HG03442 (cell line): Measurements from ENCODE around the gene APLN.

Experiments used
- ATAC-seq: cut with Tn5 transposase; IDR thresholded peaks from one replicate; pipeline ENCODE4 v1.9.1; 2021; ENCODE audit warnings: mild to moderate bottlenecking, moderate library complexity; ENCODE audit not compliant: unreplicated experiment

APLN gene

GRCh38 chrX:129642641-129643040, 12.1 kb downstream of the APLN start:
- no peak for ATAC-seq

DNA sequence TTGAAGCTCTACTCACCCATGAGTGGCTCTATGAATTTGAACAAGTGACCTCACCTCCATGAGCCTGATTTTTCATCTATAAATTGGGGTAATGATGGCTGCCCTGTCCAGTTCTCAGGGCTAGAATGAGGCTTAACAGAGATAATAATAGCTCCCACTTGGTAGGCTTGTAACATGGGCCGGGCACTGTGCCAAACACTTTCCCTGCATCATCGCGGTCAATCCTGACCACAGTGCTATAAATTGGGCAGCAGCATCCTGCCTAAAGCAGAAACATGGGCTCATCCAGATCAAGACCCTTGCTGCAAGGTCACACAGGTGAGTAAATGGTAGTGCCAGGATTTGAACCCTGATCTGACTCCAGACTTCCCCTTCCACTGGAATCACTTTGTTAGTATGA, 12.8 kb downstream of the APLN start:
- no peak for ATAC-seq

DNA sequence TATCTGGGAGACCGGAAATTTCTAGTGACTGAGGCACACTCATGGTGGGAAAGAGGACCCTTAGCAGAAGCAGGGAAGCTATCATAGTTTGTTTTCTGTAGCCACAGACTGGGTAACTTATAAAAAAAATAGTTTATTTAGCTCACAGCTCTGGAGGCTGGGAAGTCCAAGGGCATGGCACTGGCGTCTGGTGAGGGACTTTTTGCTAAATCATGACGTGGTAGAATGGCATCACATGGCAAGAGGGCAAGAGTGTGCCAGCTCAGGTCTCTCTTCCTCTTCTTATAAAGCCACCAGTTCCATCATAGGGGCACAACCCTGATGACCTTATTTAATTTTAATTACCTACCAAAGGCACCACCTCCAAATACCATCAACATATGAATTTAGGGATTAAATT, 13.3 kb downstream of the APLN start:
- no peak for ATAC-seq

- no peak for ATAC-seq
Measured at GRCh38 chrX:129640737-129641136, 14.0 kb downstream of the APLN start.

DNA sequence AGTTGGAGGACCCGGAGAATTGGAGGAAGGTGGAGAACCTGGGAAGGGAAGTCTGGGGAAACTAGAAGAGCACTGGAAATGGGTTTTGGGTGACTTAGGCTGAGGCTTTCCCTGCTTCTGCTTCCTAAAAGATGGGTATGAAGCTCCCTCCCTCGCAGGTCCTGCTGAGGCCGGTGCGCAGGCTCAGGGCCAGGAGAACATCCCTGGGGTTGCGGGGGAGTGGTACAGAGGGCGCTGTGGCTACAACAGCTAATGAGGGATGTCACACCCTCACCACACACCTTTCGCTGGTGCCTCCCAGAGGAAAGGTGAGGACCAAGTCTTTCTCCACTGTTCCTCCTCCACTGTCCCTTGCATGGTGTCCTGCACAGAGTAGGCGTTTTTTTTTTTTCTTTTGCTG, 15.8 kb downstream of the APLN start:
- no peak for ATAC-seq

DNA sequence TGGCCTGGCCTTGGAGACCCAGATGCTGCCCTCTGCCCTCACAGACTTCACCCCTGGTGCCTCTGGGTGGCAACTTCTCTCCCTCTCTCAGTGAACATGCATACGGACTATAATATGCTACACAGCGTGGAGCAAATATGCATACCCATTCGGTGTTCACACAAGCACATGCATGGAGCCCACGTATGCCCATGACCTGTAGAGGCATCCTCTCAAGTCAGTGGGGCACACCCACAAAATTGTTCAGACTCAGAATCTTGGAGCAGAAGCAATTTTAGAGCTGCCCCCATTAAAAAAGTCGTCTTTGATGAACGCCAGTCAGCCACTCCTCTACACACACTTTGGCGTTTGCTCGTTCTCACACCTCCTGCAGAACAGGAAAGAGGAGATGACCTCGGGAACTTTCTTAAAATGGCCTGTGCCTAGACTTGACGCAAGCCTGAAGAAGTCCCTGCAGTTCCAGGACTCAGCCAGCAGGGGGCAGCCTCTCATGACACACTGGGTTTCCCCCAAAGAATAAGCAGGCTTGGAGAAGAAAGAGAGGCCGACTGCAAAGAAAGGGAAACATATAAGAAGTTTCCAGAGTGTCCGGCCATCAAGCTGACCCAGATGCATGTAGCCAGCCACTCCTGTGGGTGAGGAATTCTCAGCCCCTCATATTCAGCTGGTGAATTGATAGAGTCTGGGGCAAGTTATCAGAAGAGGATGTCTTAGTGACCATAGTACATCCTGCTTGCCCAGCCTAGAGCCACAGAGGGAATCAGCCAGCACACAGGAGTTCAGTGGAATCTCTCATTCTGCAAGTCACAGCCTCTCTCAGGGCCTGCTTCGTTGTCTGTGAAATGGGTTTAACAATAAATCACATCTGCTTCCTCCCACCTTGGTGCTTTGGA, 17.3 kb downstream of the APLN start:
- ATAC-seq = no peak

- ATAC-seq = no peak
Measured at GRCh38 chrX:129636175-129636681, 18.5 kb downstream of the APLN start.

GRCh38 chrX:129634541-129634940, 20.2 kb downstream of the APLN start:
- no peak for ATAC-seq

GRCh38 chrX:129632443-129632842, 22.3 kb downstream of the APLN start:
- ATAC-seq = no peak

GRCh38 chrX:129631849-129632248, 22.9 kb downstream of the APLN start:
- no peak for ATAC-seq

GRCh38 chrX:129629837-129630236, 24.9 kb downstream of the APLN start:
- no peak for ATAC-seq

- ATAC-seq = no peak
Measured at GRCh38 chrX:129626026-129626425, 28.7 kb downstream of the APLN start.

GRCh38 chrX:129622757-129623301, 31.9 kb downstream of the APLN start:
- no peak for ATAC-seq

DNA sequence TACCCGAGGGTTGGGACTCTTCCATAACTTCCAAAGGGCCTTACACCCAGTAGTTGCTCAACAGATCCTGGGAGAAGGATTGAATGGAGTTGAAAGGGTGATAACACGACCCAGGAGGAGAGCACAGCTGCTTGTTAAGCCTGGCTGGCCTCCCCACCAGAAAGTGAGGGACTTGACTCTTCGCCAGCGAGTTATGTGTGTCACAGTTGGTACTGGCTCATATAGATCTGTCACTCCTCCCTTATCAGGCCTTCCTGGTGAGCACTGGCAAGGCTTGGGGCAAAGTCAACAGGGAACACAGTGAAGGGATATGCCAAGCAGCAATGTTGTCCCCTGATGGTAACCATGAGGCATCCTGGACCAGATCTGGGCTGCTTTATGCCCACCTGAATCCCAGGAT, 35.8 kb downstream of the APLN start:
- ATAC-seq = no peak

DNA sequence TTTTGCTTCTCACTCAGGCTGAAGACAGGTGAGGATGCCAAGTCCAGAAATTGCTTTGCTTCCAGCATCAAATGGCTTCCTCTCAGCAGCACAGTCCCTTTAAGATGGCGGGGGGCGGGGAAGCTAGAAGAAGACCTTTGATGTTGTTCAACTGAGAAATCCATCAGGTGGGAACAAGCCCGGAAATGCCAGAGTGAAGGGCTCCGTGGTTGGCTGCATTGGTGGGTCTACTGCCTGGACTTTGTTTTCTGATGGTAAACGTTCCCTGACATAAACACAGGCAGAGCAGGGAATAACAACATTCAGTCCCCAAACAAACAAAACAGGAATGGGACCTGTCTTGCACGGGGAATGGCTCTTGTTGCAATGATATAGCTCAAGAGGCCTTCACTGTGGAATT, 37.3 kb downstream of the APLN start:
- ATAC-seq = no peak

GRCh38 chrX:129614481-129615255, 40.1 kb downstream of the APLN start:
- no peak for ATAC-seq

DNA sequence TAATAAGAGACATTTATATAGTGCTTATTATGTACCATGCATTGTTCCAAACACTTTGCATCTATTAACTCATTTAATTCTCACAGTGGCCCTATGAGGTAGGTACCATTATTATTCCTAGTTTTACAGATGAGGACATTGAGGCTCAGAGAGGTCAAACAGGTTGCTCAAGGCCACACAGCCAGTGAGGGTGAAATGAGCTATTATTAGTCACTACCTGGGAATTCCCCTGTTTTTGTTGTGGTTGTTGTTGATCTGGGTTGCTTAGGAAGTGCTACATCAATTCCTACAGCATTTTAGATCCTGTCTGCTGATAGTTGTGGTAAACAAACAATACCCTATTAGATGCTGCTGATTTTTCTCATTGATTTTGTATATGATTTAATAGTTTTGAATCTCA, 41.2 kb downstream of the APLN start:
- ATAC-seq = no peak

DNA sequence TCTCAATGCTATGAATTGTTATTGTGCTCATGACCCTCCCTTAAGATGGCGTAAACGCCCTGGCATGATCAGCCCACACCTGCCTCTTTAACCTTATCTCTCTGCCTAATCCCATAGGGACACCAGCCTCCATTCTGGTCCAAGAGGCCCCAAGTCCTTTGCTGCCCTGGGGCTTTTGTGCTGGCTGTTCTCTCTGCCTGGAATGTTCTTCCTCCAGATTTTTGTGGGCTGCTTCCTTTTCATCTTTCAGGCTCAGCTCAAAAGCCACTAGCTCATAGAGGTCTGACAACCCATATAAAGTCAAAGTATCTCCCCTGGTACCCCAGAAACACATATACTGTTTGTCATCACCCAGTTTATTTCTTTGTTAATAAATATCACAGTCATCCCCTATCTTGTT, 42.4 kb downstream of the APLN start:
- ATAC-seq = no peak

GRCh38 chrX:129609395-129609794, 45.4 kb downstream of the APLN start:
- ATAC-seq = no peak

GRCh38 chrX:129608496-129608895, 46.3 kb downstream of the APLN start:
- no peak for ATAC-seq

DNA sequence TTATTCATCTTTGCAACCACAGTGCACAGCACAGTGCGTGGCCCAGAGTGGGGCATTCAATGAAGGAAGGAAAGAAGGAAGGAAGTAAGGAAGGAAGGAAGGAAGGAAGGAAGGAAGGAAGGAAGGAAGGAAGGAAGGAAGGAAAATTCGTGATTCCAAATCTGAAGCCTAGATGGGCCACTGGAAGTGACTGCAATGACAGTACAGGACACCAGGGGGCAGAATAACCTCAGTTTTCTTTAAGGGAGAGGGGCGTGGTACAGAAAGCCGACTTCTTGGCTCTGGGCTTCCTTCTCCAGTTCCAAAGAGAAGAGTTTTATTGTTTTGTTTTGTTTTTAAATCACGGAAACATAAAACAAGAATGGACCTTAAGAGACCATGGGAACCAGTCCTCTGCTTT, 47.8 kb downstream of the APLN start:
- no peak for ATAC-seq

GRCh38 chrX:129600981-129601424, 53.8 kb downstream of the APLN start:
- ATAC-seq = no peak
